SK-N-MC (cell line): ENCODE measurements around the gene ZBTB7C.

Source experiments
- EZH2 ChIP-seq: fragments of 200-600 bp; sonication (generic); IDR thresholded peaks from one replicate; pipeline ENCODE4 v1.6.1; 2017; ENCODE audit warnings: antibody characterized with exemption
- POLR2AphosphoS5 ChIP-seq: IDR thresholded peaks from 2 replicates; pipeline ENCODE4 v1.6.1; 2012; ENCODE audit warnings: mild to moderate bottlenecking, low read depth, low read length, borderline replicate concordance

DNA sequence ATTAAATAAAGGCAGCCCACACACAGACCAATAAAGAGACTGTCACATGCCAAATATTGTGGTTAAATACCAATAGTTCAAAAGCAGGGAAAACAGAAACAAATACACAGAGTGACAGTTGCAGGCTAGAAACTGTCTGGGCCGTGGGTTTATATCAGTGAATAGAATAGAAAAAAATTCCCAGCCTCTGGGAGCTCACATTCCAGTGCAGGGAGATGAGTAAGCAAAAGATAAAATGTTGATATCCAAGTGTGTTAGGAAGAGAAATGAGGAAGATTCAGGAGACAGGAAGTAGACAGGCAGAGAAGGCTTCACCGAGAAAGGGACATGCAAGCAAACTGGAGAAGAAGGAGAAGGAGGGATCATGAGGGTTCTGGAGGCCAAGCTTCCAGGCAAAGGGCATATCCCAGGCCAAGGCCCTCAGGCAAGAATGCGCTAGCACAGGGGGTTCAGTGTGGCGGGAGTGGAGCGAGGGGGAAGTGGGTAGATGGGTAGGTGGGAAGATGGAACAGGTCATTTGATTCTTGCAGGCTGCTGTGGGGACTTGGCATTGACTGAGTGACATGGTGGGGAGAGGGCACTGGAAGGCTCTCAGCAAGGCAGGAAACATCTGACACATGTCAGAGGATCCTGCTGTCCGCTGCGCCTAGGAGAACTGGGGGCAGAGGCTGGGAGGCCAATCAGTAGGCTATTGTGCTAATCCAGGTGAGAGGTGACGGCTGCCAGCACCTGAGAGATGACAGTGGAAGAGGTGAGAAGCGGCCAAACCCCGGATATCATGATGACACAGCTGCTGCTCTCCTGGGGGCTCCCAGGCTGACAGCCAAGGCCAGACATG is 89.2 kb downstream of the ZBTB7C start:
- TF ChIP-seq EZH2 (no peak), POLR2AphosphoS5 (no peak)
